Panc1 (cell line): ENCODE results near the gene CELA1. TPM values are rescaled to one million over a fixed set of nuclear protein-coding genes. Genes with fewer than 3 reads are reported as not detected.

Experiments used
- ATAC-seq: fragments of 200-7000 bp; cut with Tn5 transposase; 2 replicates; pipeline ENCODE4 v1.9.1; 2020; ENCODE audit warnings: mild to moderate bottlenecking, moderate library complexity
- BruUV-seq: library from RNA; stranded (reverse); fragments of 400-500 nt; replicated peaks from 2 replicates; lab custom pipeline; 2021; lab: Mats Ljungman, UMichigan
- CTCF ChIA-PET: fragments of 300-600 bp; sonication (Branson Sonifier 250); formaldehyde crosslinking; loops from one replicate; lab custom pipeline; 2022; ENCODE audit warnings: antibody characterized with exemption; lab: Charles Lee
- POLR2A ChIA-PET: fragments of 300-600 bp; sonication (Branson Sonifier 250); formaldehyde crosslinking; loops from one replicate; lab custom pipeline; 2022; ENCODE audit warnings: antibody characterized with exemption; lab: Charles Lee
- DNase-seq: peaks from one replicate; pipeline ENCODE4 v3.0.0-alpha.2; 2010; ENCODE audit warnings: low read depth, low spot score
- H3K27ac ChIP-seq: 2 replicates; pipeline ENCODE4 v1.5.1; 2011; ENCODE audit warnings: mild to moderate bottlenecking, low read length, inconsistent platforms
- H3K27me3 ChIP-seq: fragments of 200-500 bp; sonication (Bioruptor generic); 2 replicates; pipeline ENCODE4 v1.6.0; 2014; ENCODE audit warnings: low read length, inconsistent platforms; ENCODE audit not compliant: control insufficient read depth, insufficient read depth
- H3K36me3 ChIP-seq: fragments of 200-500 bp; sonication (Bioruptor generic); 2 replicates; pipeline ENCODE4 v1.5.1; 2014; ENCODE audit warnings: inconsistent platforms, mild to moderate bottlenecking, low read length, moderate library complexity; ENCODE audit not compliant: control insufficient read depth, insufficient read depth
- H3K4me1 ChIP-seq: 2 replicates; pipeline ENCODE4 v1.5.1; 2011; ENCODE audit warnings: inconsistent platforms, mild to moderate bottlenecking, low read length, moderate library complexity; ENCODE audit not compliant: control insufficient read depth, insufficient read depth
- H3K4me3 ChIP-seq, 2 experiments: 2 replicates each; pipeline ENCODE4 v1.5.1; 2011 to 2012; ENCODE audit warnings: low read depth in 2 of 2, low read length in 2 of 2, mild to moderate bottlenecking in 2 of 2, inconsistent platforms in 1 of 2, moderate library complexity in 1 of 2
- H3K9me3 ChIP-seq: fragments of 200-500 bp; sonication (Bioruptor generic); 2 replicates; pipeline ENCODE4 v1.5.1; 2014; ENCODE audit warnings: low read depth, mild to moderate bottlenecking, inconsistent platforms, low read length, moderate library complexity; ENCODE audit not compliant: control insufficient read depth, insufficient read depth
- POLR2AphosphoS5 ChIP-seq: IDR thresholded peaks from 2 replicates; pipeline ENCODE4 v1.6.1; 2012; ENCODE audit warnings: mild to moderate bottlenecking, low read depth, low read length, moderate library complexity
- SIN3A ChIP-seq: IDR thresholded peaks from 2 replicates; pipeline ENCODE4 v1.6.1; 2012; ENCODE audit warnings: low read depth, mild to moderate bottlenecking, low read length, moderate library complexity, borderline replicate concordance; ENCODE audit not compliant: insufficient read depth
- TCF7L2 ChIP-seq: IDR thresholded peaks from 2 replicates; pipeline ENCODE4 v1.6.1; 2011; ENCODE audit warnings: mild to moderate bottlenecking, low read depth, low read length, inconsistent platforms
- in situ Hi-C: cut with HindIII; loops from 2 replicates; pipeline ENCODE4 v1.10.0; 2016; ENCODE audit warnings: low sequenced_read_pairs, low pct_unique_long_range_greater_than_20kb
- intact Hi-C: fragments of 100-400 bp; cut with micrococcal nuclease; formaldehyde crosslinking; loops from one replicate; pipeline ENCODE4 v1.10.0; 2022; ENCODE audit not compliant: unreplicated experiment
- total RNA-seq: library from RNA; stranded (reverse); gene quantifications from one replicate; pipeline ENCODE4 v1.2.1, GENCODE V29; 2021; ENCODE audit not compliant: unreplicated experiment
- TF ChIP-seq, protein P1 (sequence below), 2 experiments: IDR thresholded peaks; 2 replicates each; pipeline ENCODE4 v1.6.1; 2011 to 2012; ENCODE audit warnings: low read depth in 2 of 2, control low read depth in 1 of 2, low read length in 1 of 2, mild to moderate bottlenecking in 1 of 2, moderate library complexity in 1 of 2; ENCODE audit not compliant: insufficient read depth in 1 of 2
- TF ChIP-seq, protein P2 (sequence below): fragments of 450-650 bp; IDR thresholded peaks from 2 replicates; pipeline ENCODE4 v1.5.1; 2017; ENCODE audit warnings: mild to moderate bottlenecking

CELA1 gene
- total RNA-seq, 1 experiment from 2014 or later = not detected

DNA sequence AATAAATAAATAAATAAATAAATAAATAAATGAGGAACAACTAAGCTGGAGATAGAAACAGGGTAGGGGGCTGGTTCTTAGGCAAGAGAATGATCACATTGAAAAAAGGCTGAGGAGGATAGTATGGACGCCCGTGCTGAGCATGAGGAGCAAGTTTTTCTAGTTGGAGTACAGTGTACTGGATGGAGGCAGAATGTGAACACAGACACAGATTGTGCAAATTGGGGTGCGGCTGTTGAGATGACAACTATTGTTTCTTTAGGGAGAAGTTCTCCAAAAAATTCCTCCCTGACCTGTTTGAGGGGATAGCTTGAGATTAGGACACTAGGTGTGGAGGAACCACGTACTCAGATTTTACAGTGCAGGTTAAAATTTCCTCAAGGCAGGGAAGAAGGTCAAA is 21.5 kb downstream of the CELA1 start:
- H3K27ac ChIP-seq = no peak overlapping the region
- H3K9me3 ChIP-seq = no peaks in the 10 kb centered on the region
- no peaks in the 10 kb centered on the region for H3K4me1 ChIP-seq
- TF ChIP-seq TCF7L2 = no peak
- TF ChIP-seq, protein P1, sequence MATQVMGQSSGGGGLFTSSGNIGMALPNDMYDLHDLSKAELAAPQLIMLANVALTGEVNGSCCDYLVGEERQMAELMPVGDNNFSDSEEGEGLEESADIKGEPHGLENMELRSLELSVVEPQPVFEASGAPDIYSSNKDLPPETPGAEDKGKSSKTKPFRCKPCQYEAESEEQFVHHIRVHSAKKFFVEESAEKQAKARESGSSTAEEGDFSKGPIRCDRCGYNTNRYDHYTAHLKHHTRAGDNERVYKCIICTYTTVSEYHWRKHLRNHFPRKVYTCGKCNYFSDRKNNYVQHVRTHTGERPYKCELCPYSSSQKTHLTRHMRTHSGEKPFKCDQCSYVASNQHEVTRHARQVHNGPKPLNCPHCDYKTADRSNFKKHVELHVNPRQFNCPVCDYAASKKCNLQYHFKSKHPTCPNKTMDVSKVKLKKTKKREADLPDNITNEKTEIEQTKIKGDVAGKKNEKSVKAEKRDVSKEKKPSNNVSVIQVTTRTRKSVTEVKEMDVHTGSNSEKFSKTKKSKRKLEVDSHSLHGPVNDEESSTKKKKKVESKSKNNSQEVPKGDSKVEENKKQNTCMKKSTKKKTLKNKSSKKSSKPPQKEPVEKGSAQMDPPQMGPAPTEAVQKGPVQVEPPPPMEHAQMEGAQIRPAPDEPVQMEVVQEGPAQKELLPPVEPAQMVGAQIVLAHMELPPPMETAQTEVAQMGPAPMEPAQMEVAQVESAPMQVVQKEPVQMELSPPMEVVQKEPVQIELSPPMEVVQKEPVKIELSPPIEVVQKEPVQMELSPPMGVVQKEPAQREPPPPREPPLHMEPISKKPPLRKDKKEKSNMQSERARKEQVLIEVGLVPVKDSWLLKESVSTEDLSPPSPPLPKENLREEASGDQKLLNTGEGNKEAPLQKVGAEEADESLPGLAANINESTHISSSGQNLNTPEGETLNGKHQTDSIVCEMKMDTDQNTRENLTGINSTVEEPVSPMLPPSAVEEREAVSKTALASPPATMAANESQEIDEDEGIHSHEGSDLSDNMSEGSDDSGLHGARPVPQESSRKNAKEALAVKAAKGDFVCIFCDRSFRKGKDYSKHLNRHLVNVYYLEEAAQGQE (IDR thresholded peaks at IDR 0.05; ENCODE audit: insufficient read depth in 1 of 2, low read depth in 2 of 2, low read length in 1 of 2) = no peak
- TF ChIP-seq, protein P2, sequence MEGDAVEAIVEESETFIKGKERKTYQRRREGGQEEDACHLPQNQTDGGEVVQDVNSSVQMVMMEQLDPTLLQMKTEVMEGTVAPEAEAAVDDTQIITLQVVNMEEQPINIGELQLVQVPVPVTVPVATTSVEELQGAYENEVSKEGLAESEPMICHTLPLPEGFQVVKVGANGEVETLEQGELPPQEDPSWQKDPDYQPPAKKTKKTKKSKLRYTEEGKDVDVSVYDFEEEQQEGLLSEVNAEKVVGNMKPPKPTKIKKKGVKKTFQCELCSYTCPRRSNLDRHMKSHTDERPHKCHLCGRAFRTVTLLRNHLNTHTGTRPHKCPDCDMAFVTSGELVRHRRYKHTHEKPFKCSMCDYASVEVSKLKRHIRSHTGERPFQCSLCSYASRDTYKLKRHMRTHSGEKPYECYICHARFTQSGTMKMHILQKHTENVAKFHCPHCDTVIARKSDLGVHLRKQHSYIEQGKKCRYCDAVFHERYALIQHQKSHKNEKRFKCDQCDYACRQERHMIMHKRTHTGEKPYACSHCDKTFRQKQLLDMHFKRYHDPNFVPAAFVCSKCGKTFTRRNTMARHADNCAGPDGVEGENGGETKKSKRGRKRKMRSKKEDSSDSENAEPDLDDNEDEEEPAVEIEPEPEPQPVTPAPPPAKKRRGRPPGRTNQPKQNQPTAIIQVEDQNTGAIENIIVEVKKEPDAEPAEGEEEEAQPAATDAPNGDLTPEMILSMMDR = no peak
- no peak for TF ChIP-seq POLR2AphosphoS5
- TF ChIP-seq SIN3A = no peak
- ChIA-PET CTCF (no interaction called here), POLR2A (no interaction called here)
- H3K36me3 ChIP-seq = no peaks in the 10 kb centered on the region
- H3K27me3 ChIP-seq = no peaks in the 10 kb centered on the region
- in situ Hi-C loops (no loop called here), intact Hi-C loops (no loop called here)
- BruUV-seq = no TSS peak
- DNase-seq (no peak), ATAC-seq (no peak)
- H3K4me3 ChIP-seq = no peak overlapping the region

DNA sequence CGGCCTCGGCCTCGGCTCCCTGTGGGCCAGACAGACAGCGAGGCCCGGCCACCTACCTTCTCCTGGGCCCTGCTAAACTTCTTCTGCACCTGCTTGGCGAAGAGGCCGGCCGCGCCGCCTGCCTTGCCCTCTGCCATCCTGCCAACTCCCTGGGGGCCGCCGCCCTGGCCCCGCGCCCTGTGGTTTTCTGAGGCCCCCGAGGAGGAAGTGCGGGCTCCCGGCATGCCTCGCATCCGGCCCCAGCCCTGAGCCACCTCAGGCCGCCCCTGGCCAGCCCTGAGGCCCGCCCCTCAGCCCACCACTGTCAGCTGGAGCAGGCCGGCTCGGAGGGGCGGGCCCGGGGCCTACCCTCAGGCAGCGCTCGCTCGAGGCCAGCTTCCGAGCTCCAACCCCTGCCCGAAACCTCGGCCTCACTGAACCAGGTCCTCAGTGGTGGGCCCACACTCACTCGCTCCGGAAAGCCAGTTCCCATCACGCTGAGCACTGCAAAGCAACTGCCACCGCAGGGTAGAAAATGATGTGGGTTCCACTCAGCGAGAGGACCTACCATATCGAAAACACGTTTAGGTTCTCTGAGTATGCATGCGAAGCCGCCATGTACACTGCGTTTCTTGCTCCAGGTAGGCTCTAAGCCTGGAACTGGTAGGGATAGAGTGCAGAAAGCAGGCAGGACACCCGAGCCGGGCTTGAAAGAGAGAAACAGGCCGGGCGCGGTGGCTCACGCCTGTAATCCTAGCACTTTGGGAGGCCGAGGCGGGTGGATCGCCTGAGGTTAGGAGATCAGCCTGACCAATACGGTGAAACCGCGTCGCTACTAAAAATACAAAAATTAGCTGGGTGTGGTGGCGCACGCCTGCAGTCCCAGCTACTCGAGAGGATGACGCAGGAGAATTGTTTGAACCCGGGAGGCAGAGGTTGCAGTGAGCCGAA is 22.2 kb downstream of the CELA1 start, which contains the start of gene BIN2:
TSS of gene BIN2 (minus strand) at position 209 of the 930 bp plus-strand sequence. CDS start at position 137, 72 bp downstream.
- BruUV-seq = no TSS peak
- intact Hi-C loops = no loop called here
- TF ChIP-seq, protein P1 (IDR thresholded peaks at IDR 0.05; ENCODE audit: insufficient read depth in 1 of 2, low read depth in 2 of 2, low read length in 1 of 2) = no peak
- TF ChIP-seq TCF7L2 = no peak
- TF ChIP-seq, protein P2 = no peak
- no peak for TF ChIP-seq SIN3A
- TF ChIP-seq POLR2AphosphoS5 = no peak
- H3K4me3 ChIP-seq = no peak within 1 kb of the TSS
- no peak within 1 kb of the TSS for H3K27ac ChIP-seq
- ChIA-PET POLR2A (no interaction called here), CTCF (no interaction called here)
- no peaks in the 10 kb centered on the region for H3K27me3 ChIP-seq
- no peaks in the 10 kb centered on the region for H3K36me3 ChIP-seq
- ATAC-seq (no peak), DNase-seq (no peak)
- no peaks in the 10 kb centered on the region for H3K9me3 ChIP-seq
- in situ Hi-C loops = no loop called here
- H3K4me1 ChIP-seq = no peaks in the 10 kb centered on the region
